Measurements from ENCODE around the gene STXBP6.

- TF ChIP-seq CTCF (IDR thresholded peaks at IDR 0.05 in 2 of 3, conservative IDR thresholded peaks at IDR 0.05 in 1 of 3; ENCODE audit: control insufficient read depth in 2 of 3, extremely low read depth in 1 of 3, insufficient read depth in 1 of 3, low read depth in 3 of 3, low read length in 3 of 3) (no peak), ZBED1 (IDR thresholded peaks at IDR 0.05; ENCODE audit: borderline replicate concordance) (no peak), PBX3 (IDR thresholded peaks at IDR 0.05; ENCODE audit: insufficient replicate concordance, low read depth, low read length) (no peak), ZBTB33 (IDR thresholded peaks at IDR 0.05) (no peak), MXI1 (IDR thresholded peaks at IDR 0.05; ENCODE audit: low read depth, low read length) (no peak), RCOR1 (conservative IDR thresholded peaks at IDR 0.05; ENCODE audit: low read depth, low read length) (no peak)
These were observed 93.8 kb downstream of the STXBP6 start for GRCh38 chr14:24956104-24956503.
